B cell (primary cell): ENCODE results near the gene PGAP6. TPM values are rescaled to one million over a fixed set of nuclear protein-coding genes. Genes with fewer than 3 reads are reported as not detected.

Experiments used
- ATAC-seq: fragments of 200-7000 bp; cut with Tn5 transposase; one replicate; pipeline ENCODE4 v1.10.0; 2021; ENCODE audit warnings: low read depth, mild to moderate bottlenecking, moderate number of reproducible peaks, moderate library complexity
- CTCF ChIA-PET: fragments of 350-600 bp; sonication (Branson Sonifier 250); formaldehyde crosslinking; loops from one replicate; lab custom pipeline; 2021; ENCODE audit warnings: antibody characterized with exemption, inconsistent platforms; lab: Charles Lee
- POLR2A ChIA-PET: fragments of 350-600 bp; sonication (Branson Sonifier 250); formaldehyde crosslinking; loops from one replicate; lab custom pipeline; 2021; ENCODE audit warnings: antibody characterized with exemption; lab: Charles Lee
- DNase-seq: peaks from one replicate; pipeline ENCODE4 v3.0.0; 2013
- H2AFZ ChIP-seq: 2 replicates; pipeline ENCODE4 v1.6.1; 2012; ENCODE audit warnings: mild to moderate bottlenecking, low read depth, low read length; ENCODE audit not compliant: insufficient read depth, poor library complexity, severe bottlenecking
- H3K27ac ChIP-seq, 2 donors: 1 replicate in 1 of 2; 2 replicates in 1 of 2; pipeline ENCODE4 v1.5.1; 2012 to 2013; ENCODE audit warnings: low read length in 2 of 2, mild to moderate bottlenecking in 2 of 2, moderate library complexity in 1 of 2
- H3K27me3 ChIP-seq, 4 experiments: fragments of 200-600 bp in 1 of 4; sonication (generic) in 1 of 4; replicated peaks in 1 of 4; 1 replicate in 2 of 4; 2 replicates in 2 of 4; pipeline versions ENCODE4 v1.6.1 to v1.7.0; 2013 to 2016; ENCODE audit warnings: low read length in 3 of 4, mild to moderate bottlenecking in 2 of 4, mixed read lengths in 1 of 4, moderate library complexity in 1 of 4; ENCODE audit not compliant: insufficient read depth in 4 of 4, control insufficient read depth in 3 of 4; ENCODE audit errors: control extremely low read depth in 1 of 4
- H3K36me3 ChIP-seq, 2 experiments: replicated peaks in 1 of 2; 1 replicate in 1 of 2; 2 replicates in 1 of 2; pipeline versions ENCODE4 v1.6.1 to v1.7.1; 2013; ENCODE audit warnings: low read length in 1 of 2; ENCODE audit not compliant: insufficient read depth in 2 of 2, control insufficient read depth in 1 of 2; ENCODE audit errors: control extremely low read depth in 1 of 2, extremely low read depth in 1 of 2
- H3K4me1 ChIP-seq, 2 donors: fragments of 200-600 bp in 1 of 2; sonication (generic) in 1 of 2; 1 replicate in 1 of 2; 2 replicates in 1 of 2; pipeline versions ENCODE4 v1.5.1 to v1.6.1; 2013 to 2017; ENCODE audit warnings: low read length in 2 of 2; ENCODE audit not compliant: control insufficient read depth in 2 of 2, insufficient read depth in 2 of 2
- H3K4me2 ChIP-seq: replicated peaks from 2 replicates; pipeline ENCODE3; 2012; ENCODE audit warnings: mild to moderate bottlenecking, low read depth, low read length; ENCODE audit not compliant: poor library complexity, severe bottlenecking
- H3K4me3 ChIP-seq, 5 experiments: fragments of 200-600 bp in 1 of 5; sonication (generic) in 1 of 5; 1 replicate in 3 of 5; 2 replicates in 2 of 5; pipeline versions ENCODE4 v1.5.1 to v1.7.0; 2011 to 2016; ENCODE audit warnings: low read length in 4 of 5, mild to moderate bottlenecking in 4 of 5, low read depth in 2 of 5, control low read depth in 1 of 5, moderate library complexity in 1 of 5; ENCODE audit not compliant: insufficient read depth in 1 of 5; ENCODE audit errors: control extremely low read depth in 1 of 5, extremely low read depth in 1 of 5
- H3K79me2 ChIP-seq: fragments of 200-600 bp; sonication (generic); one replicate; pipeline ENCODE4 v1.6.0; 2016; ENCODE audit warnings: low read length; ENCODE audit not compliant: control insufficient read depth, insufficient read depth
- H3K9ac ChIP-seq: fragments of 200-600 bp; sonication (generic); 2 replicates; pipeline ENCODE4 v1.6.1; 2017; ENCODE audit warnings: mild to moderate bottlenecking, low read length, moderate library complexity
- H3K9me3 ChIP-seq, 3 donors: one replicate each; pipeline versions ENCODE4 v1.6.1 to v1.7.1; 2013; ENCODE audit warnings: low read length in 2 of 3; ENCODE audit not compliant: control insufficient read depth in 2 of 3, insufficient read depth in 1 of 3; ENCODE audit errors: control extremely low read depth in 1 of 3
- H4K20me1 ChIP-seq: 2 replicates; pipeline ENCODE4 v1.6.0; 2012; ENCODE audit warnings: mild to moderate bottlenecking, low read length; ENCODE audit not compliant: insufficient read depth, control insufficient read depth, poor library complexity, severe bottlenecking
- H3K27ac Mint-ChIP-seq: one replicate; pipeline ENCODE4 v1.8.0; 2021; ENCODE audit warnings: mixed read lengths
- H3K27me3 Mint-ChIP-seq: one replicate; pipeline ENCODE4 v1.8.0; 2021; ENCODE audit warnings: mixed read lengths
- H3K4me1 Mint-ChIP-seq: one replicate; pipeline ENCODE4 v1.8.0; 2021; ENCODE audit warnings: mixed read lengths
- H3K4me3 Mint-ChIP-seq: one replicate; pipeline ENCODE4 v1.8.0; 2021; ENCODE audit warnings: mixed read lengths
- H3K9me3 Mint-ChIP-seq: one replicate; pipeline ENCODE4 v1.8.0; 2022; ENCODE audit warnings: mixed read lengths; ENCODE audit not compliant: insufficient read depth
- CTCF ChIP-seq: fragments of 200-600 bp; IDR thresholded peaks from one replicate; pipeline ENCODE4 v1.8.0; 2022; ENCODE audit warnings: antibody characterized with exemption, mild to moderate bottlenecking
- EZH2 ChIP-seq: IDR thresholded peaks from 2 replicates; pipeline ENCODE4 v1.6.1; 2012; ENCODE audit warnings: borderline replicate concordance, low read depth, mild to moderate bottlenecking, moderate library complexity, low read length; ENCODE audit not compliant: insufficient read depth, poor library complexity, severe bottlenecking
- WGBS: methylation state at CpG from one replicate; pipeline ENCODE4 v1.1.5; 2013; ENCODE audit warnings: missing lambda C conversion rate; ENCODE audit not compliant: insufficient coverage; 5-methylcytosine and 5-hydroxymethylcytosine counted together
- intact Hi-C: fragments of 100-400 bp; cut with micrococcal nuclease; formaldehyde crosslinking; loops from one replicate; pipeline ENCODE4 v1.10.0; 2022
- polyA plus RNA-seq: library from polyadenylated mRNA; depleted of rRNA; stranded (reverse); fragments of >200 nt; gene quantifications from 2 replicates; pipeline ENCODE4 v1.2.3, GENCODE V29; 2012
- total RNA-seq, 2 donors: library from RNA; stranded (reverse); fragments of 120-200 nt in 1 of 2; gene quantifications; 1 replicate in 1 of 2; 2 replicates in 1 of 2; pipeline versions ENCODE4 v1.2.3 to v1.2.4, GENCODE V29; 2013 to 2022

Gene PGAP6
- total and polyA plus RNA-seq, 2 donors (not counting 1 experiment from before 2014, with no cell fraction given), result 47.4 to 158 TPM

DNA sequence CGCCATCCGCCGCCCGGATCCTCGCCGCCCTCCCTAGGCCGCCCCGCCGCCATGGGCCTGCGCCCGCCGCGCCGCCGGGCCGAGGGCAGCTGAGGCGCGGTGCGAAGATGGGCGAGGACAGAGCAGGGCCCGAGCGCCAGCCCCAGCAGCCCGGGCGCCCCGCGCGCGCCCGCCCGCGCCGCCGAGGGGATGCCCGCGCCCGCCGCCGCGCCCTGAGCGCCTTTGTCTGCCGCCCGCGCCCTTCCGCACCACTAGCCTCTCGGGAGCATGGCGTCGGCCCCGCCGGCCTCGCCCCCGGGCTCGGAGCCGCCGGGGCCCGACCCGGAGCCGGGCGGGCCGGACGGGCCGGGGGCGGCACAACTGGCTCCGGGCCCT lies 43.9 kb upstream of the PGAP6 start:
- Histone ChIP-seq H3K79me2 (peaks cover 30% of the 10 kb centered on the region), H3K9me3 (no peaks in the 10 kb centered on the region), H3K9ac (peak overlapping the region; percentile 68), H3K27me3 (peaks cover 0 to 14% (median 2%) of the 10 kb centered on the region in 4 experiments), H3K36me3 (no peaks in the 10 kb centered on the region), H3K4me1 (peaks cover 16 to 22% of the 10 kb centered on the region in 2 donors), H3K27ac (peak overlapping the region in 1 of 2 donors; percentile 92), H4K20me1 (peaks cover 11% of the 10 kb centered on the region), H2AFZ (peak overlapping the region; percentile 86), H3K4me2 (peak overlapping the region; percentile 86), H3K4me3 (peak overlapping the region in 4 of 5 experiments; percentile 52 to 71 (median 62))
- ChIA-PET POLR2A (interaction anchor here (0.6 to 2.8 kb wide), 3 partner anchors 24 to 73 kb away, joined by 3 to 13 read pairs (median 7); partner anchors contain the start of genes DECR2 and MRPL28), CTCF (interaction anchor here (1.0 to 1.3 kb wide), 2 partner anchors 25 to 319 kb away, joined by 3 to 4 read pairs; no protein-coding TSS in a partner anchor)
- Mint-ChIP-seq H3K9me3 (no peaks in the 10 kb centered on the region), H3K4me3 (peak overlapping the region; percentile 93), H3K27me3 (peaks cover 8% of the 10 kb centered on the region), H3K4me1 (peaks cover 25% of the 10 kb centered on the region), H3K27ac (peak overlapping the region; percentile 15)
- TF ChIP-seq EZH2, result no peak
- no peak for TF ChIP-seq CTCF
- under 1% methylated on average over 63 of the region's 63 CpGs for WGBS
- intact Hi-C loops, result loop anchor here (1.0 to 5.0 kb wide), 4 partner anchors 24 to 102 kb away; partner anchors contain the start of genes CAPN15, DECR2 and PGAP6
- DNase-seq (no peak), ATAC-seq (peak; percentile 52)
